ENCODE results near the gene ATG7.

- TF ChIP-seq CTCF (IDR thresholded peaks at IDR 0.05; ENCODE audit: low read length) (no peak), EZH2 (optimal IDR thresholded peaks at IDR 0.05; ENCODE audit: low read depth, low read length) (no peak), EZH2phosphoT487 (IDR thresholded peaks at IDR 0.05; ENCODE audit: low read length) (no peak)
Observed at GRCh38 chr3:11606865-11607440, 334.8 kb downstream of the ATG7 start.

Measured in MM.1S (cell line).